ENCODE measurements around the gene MPDU1. TPM values are rescaled to one million over a fixed set of nuclear protein-coding genes. Genes with fewer than 3 reads are reported as not detected.

Gene MPDU1
- total and polyA plus RNA-seq, 2 of the 13 experiments (the other 11 are each of a cell fraction or from before 2014, with no cell fraction given), result 112 to 167 TPM

DNA sequence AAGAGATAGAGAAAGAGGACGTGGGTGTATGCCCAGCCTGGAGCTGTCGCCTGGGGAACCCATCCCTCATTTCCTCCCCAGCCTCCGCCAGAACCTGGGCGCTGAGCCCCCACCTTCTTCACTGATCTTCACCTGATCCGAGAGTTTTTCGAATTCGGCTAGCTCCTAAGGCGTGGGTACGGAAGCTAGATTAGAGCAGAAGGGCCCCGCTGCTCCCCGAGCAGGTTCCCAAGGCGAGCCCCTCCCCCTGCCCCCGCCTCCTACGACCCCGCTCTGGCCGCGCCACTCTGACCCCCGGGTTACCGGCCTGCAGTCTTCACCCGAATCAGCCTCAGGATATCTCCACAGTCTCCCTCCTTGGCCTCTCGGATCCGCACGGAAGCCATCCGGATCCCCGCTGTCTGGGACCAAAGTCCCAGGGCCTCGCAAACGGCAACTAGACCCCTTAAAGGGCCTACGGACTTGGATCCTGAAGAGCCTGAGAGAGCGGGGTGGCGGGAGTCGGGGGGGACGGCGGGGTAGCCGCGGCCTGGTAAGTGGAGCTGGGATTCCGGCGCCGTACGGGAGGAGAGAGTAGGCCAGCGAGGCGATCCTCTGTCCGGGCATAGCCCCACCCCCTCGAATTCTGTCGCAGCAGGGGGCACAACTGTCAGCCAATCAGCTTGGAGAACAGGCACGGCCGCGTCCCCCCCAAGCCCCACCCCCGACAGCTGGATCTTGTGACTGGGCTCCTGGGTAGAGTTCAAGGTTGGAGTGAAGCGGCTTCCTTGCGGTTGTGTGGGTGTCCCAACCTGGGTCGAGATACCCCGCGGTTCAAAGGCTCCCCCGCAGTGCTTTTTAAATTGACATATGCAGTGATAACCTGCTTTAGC is 43.8 kb downstream of the MPDU1 start, which contains the start of gene SAT2 (continued):
- TF ChIP-seq, protein P1, sequence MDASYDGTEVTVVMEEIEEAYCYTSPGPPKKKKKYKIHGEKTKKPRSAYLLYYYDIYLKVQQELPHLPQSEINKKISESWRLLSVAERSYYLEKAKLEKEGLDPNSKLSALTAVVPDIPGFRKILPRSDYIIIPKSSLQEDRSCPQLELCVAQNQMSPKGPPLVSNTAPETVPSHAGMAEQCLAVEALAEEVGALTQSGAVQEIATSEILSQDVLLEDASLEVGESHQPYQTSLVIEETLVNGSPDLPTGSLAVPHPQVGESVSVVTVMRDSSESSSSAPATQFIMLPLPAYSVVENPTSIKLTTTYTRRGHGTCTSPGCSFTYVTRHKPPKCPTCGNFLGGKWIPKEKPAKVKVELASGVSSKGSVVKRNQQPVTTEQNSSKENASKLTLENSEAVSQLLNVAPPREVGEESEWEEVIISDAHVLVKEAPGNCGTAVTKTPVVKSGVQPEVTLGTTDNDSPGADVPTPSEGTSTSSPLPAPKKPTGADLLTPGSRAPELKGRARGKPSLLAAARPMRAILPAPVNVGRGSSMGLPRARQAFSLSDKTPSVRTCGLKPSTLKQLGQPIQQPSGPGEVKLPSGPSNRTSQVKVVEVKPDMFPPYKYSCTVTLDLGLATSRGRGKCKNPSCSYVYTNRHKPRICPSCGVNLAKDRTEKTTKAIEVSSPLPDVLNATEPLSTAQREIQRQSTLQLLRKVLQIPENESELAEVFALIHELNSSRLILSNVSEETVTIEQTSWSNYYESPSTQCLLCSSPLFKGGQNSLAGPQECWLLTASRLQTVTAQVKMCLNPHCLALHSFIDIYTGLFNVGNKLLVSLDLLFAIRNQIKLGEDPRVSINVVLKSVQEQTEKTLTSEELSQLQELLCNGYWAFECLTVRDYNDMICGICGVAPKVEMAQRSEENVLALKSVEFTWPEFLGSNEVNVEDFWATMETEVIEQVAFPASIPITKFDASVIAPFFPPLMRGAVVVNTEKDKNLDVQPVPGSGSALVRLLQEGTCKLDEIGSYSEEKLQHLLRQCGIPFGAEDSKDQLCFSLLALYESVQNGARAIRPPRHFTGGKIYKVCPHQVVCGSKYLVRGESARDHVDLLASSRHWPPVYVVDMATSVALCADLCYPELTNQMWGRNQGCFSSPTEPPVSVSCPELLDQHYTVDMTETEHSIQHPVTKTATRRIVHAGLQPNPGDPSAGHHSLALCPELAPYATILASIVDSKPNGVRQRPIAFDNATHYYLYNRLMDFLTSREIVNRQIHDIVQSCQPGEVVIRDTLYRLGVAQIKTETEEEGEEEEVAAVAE (CRISPR knock-in tag; IDR thresholded peaks at IDR 0.05; ENCODE audit: borderline replicate concordance), result no peak
- TF ChIP-seq PHF21A (CRISPR knock-in tag; IDR thresholded peaks at IDR 0.05), result peak; percentile 86
- TF ChIP-seq, protein P2, sequence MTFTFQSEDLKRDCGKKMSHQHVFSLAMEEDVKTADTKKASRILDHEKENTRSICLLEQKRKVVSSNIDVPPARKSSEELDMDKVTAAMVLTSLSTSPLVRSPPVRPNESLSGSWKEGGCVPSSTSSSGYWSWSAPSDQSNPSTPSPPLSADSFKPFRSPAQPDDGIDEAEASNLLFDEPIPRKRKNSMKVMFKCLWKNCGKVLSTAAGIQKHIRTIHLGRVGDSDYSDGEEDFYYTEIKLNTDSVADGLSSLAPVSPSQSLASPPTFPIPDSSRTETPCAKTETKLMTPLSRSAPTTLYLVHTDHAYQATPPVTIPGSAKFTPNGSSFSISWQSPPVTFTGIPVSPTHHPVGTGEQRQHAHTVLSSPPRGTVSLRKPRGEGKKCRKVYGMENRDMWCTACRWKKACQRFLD (CRISPR knock-in tag; IDR thresholded peaks at IDR 0.05; ENCODE audit: borderline replicate concordance), result no peak
- TF ChIP-seq HMG20B (CRISPR knock-in tag; conservative IDR thresholded peaks at IDR 0.05), result 0 out of 2 replicates have a peak, but pooled peaks have one; percentile 65
- TF ChIP-seq ELF3 (CRISPR knock-in tag; IDR thresholded peaks at IDR 0.05), result peak; percentile 67
- TF ChIP-seq, protein P3, sequence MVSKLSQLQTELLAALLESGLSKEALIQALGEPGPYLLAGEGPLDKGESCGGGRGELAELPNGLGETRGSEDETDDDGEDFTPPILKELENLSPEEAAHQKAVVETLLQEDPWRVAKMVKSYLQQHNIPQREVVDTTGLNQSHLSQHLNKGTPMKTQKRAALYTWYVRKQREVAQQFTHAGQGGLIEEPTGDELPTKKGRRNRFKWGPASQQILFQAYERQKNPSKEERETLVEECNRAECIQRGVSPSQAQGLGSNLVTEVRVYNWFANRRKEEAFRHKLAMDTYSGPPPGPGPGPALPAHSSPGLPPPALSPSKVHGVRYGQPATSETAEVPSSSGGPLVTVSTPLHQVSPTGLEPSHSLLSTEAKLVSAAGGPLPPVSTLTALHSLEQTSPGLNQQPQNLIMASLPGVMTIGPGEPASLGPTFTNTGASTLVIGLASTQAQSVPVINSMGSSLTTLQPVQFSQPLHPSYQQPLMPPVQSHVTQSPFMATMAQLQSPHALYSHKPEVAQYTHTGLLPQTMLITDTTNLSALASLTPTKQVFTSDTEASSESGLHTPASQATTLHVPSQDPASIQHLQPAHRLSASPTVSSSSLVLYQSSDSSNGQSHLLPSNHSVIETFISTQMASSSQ (IDR thresholded peaks at IDR 0.05; ENCODE audit: low read depth), result no peak; the same call in 1 of the 2 replicates
- TF ChIP-seq, protein P3 (CRISPR knock-in tag; IDR thresholded peaks at IDR 0.05; ENCODE audit: borderline replicate concordance), result peak; percentile 49; the same call in 1 of the 2 replicates
- TF ChIP-seq TAF1 (CRISPR knock-in tag; IDR thresholded peaks at IDR 0.05), result peak; percentile 86
- TF ChIP-seq, protein P4, sequence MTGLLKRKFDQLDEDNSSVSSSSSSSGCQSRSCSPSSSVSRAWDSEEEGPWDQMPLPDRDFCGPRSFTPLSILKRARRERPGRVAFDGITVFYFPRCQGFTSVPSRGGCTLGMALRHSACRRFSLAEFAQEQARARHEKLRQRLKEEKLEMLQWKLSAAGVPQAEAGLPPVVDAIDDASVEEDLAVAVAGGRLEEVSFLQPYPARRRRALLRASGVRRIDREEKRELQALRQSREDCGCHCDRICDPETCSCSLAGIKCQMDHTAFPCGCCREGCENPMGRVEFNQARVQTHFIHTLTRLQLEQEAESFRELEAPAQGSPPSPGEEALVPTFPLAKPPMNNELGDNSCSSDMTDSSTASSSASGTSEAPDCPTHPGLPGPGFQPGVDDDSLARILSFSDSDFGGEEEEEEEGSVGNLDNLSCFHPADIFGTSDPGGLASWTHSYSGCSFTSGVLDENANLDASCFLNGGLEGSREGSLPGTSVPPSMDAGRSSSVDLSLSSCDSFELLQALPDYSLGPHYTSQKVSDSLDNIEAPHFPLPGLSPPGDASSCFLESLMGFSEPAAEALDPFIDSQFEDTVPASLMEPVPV (CRISPR knock-in tag; IDR thresholded peaks at IDR 0.05), result no peak
- TF ChIP-seq, protein P5, sequence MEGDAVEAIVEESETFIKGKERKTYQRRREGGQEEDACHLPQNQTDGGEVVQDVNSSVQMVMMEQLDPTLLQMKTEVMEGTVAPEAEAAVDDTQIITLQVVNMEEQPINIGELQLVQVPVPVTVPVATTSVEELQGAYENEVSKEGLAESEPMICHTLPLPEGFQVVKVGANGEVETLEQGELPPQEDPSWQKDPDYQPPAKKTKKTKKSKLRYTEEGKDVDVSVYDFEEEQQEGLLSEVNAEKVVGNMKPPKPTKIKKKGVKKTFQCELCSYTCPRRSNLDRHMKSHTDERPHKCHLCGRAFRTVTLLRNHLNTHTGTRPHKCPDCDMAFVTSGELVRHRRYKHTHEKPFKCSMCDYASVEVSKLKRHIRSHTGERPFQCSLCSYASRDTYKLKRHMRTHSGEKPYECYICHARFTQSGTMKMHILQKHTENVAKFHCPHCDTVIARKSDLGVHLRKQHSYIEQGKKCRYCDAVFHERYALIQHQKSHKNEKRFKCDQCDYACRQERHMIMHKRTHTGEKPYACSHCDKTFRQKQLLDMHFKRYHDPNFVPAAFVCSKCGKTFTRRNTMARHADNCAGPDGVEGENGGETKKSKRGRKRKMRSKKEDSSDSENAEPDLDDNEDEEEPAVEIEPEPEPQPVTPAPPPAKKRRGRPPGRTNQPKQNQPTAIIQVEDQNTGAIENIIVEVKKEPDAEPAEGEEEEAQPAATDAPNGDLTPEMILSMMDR (CRISPR knock-in tag; IDR thresholded peaks at IDR 0.05), result 0 out of 2 replicates have a peak, but pooled peaks have one; percentile 12
- peak; percentile 92 for TF ChIP-seq SAP130 (CRISPR knock-in tag; IDR thresholded peaks at IDR 0.05; ENCODE audit: low read depth)
- TF ChIP-seq ZFP36L2 (CRISPR knock-in tag; IDR thresholded peaks at IDR 0.05), result no peak
- no peak for TF ChIP-seq ZNF672 (CRISPR knock-in tag; IDR thresholded peaks at IDR 0.05)
- TF ChIP-seq ZNF563 (CRISPR knock-in tag; IDR thresholded peaks at IDR 0.05), result peak; percentile 17; the same call in 1 of the 2 replicates

Measured in HepG2 (cell line).